SH-SY5Y (cell line): ENCODE measurements around the gene ZSCAN21.
A peak's percentile ranks its signal among the peaks of the same experiment; 100 is the strongest.

Experiments
- GATA2 ChIP-seq: IDR thresholded peaks from 2 replicates; pipeline ENCODE4 v1.6.1; 2011; ENCODE audit warnings: mild to moderate bottlenecking, low read depth, low read length
- GATA3 ChIP-seq: IDR thresholded peaks from 2 replicates; pipeline ENCODE4 v1.6.1; 2011; ENCODE audit warnings: low read depth, mild to moderate bottlenecking, low read length, moderate library complexity

Gene ZSCAN21

DNA sequence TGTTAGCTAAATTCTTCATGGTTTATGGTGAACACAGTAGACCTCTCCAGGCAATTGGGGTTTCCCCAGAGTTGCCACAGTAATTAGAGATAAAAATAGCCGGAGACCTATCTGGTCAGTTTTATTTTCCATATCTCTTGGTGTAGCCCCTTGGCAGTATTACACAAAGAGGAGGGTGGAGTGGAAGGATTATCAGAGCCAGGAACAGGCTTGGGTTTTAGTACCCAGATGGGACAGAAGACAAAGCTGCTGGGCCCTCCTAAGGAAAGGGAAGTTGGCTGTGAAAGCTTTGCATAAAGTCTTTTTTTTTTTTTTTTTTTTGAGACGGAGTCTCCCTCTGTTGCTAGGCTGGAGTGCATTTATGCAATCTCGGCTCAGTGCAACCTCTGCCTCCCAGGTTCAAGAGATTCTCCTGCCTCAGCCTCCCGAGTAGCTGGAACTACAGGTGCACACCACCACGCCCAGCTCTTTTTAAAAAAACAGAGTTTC lies 9.7 kb downstream of the ZSCAN21 start:
- TF ChIP-seq GATA3 (no peak), GATA2 (no peak)

DNA sequence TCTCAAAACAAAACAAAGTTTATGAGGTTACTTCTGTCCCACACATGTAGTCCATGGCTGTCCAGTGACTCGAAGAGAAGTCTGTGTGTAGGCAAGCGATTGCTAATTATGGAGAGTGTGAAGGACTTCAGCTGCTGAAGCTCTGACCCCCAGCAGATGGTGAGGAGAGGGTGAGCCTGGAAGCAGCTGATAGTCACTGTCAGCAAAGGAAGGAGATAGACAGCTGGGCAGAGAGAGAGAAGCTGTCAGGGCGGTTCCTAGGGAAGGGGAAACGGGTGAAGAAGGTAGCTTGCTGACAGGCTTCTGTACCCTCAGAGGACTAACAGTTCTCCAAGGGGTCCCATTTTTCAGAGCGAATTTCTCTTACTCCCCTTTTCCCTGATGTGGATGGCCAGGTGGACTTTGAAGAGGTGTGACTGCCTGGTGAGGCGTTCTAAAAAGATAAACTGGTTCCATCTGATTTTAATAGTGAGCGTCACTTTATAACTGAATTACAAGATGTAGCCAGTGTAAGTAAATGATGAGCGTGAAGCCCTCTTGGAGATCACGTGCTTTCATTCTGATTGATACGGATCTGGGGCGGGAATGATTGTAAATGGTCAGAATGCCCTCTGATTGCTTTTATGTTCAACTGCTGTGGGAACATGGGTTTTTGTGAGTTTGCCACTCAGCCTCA lies 12.1 kb downstream of the ZSCAN21 start:
- TF ChIP-seq GATA3: no peak
- no peak for TF ChIP-seq GATA2

DNA sequence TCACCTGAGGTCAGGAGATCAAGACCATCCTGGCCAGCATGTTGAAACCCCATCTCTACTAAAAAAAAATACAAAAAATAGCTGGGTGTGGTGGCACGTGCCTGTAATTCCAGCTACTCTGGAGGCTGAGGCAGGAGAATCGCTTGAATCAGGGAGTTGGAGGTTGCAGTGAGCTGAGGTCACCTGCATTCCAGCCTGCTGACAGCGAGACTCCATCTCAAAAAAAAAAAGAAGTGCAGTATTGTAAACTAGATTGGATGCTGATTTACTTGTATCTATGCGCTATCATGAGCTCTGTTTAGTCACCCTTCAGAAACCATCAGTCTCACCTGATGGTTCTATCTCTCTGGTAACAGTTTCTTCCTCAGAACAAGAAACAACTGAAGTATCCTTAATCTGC lies 13.8 kb downstream of the ZSCAN21 start:
- TF ChIP-seq GATA3: no peak
- TF ChIP-seq GATA2: no peak

DNA sequence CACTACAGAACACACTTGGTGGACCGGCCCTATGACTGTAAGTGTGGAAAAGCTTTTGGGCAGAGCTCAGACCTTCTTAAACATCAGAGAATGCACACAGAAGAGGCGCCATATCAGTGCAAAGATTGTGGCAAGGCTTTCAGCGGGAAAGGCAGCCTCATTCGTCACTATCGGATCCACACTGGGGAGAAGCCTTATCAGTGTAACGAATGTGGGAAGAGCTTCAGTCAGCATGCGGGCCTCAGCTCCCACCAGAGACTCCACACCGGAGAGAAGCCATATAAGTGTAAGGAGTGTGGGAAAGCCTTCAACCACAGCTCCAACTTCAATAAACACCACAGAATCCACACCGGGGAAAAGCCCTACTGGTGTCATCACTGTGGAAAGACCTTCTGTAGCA lies 14.6 kb downstream of the ZSCAN21 start:
- no peak for TF ChIP-seq GATA3
- TF ChIP-seq GATA2: no peak

DNA sequence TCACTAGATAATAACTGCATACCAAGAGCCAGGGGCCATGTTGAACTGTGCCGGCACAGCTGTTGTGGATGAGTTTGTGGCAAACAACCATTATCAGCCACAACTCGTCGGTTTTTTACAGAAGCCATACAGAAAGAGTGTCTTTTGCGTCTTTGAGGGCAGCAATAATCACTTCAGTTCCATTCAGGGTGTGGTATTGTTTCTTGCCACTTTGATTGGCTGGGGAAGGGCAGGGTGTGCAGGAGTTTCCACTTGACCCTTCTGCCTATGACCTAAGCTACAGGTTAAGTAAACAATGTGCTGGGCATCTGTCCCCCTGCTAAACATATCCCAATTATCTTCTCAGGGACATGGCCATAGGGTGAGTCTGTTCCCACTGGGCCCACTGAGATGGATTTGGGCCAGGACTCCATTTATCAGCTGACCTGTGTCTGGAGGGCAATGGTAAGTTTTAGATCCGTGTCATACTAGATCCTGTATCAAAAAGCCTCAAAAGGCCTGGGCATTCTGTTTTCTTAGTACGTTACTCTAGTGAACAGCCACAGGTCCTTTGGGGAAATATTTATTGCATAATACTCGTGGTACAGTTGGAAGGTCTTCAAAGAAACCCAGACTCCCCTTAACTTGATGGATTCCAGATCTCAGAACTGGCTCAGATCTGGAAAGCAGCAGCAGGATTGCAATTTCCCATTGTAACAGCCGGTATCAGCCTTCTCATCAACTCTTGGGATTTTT lies 16.0 kb downstream of the ZSCAN21 start:
- TF ChIP-seq GATA3 (no peak), GATA2 (peak; percentile 63; the same call in 1 of the 2 replicates)

DNA sequence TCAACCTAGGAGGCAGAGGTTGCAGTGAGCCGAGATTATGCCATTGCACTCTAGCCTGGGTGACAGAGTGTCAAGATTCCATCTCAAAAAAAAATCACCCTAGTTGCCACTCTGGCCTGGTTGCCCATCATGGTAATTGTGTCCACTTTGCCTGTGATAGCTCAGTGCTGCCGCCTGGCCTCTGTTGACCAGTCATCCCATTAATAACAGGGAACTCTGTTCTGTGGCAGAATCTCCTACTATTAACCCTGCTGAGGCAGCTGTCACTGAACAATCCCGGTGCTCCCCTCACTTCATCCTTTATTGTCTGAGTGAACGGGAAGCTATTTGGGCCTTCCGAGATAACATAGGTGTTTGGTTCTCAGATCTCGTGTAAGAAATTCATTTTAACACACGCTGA lies 17.4 kb downstream of the ZSCAN21 start:
- TF ChIP-seq GATA3: no peak
- TF ChIP-seq GATA2: no peak

DNA sequence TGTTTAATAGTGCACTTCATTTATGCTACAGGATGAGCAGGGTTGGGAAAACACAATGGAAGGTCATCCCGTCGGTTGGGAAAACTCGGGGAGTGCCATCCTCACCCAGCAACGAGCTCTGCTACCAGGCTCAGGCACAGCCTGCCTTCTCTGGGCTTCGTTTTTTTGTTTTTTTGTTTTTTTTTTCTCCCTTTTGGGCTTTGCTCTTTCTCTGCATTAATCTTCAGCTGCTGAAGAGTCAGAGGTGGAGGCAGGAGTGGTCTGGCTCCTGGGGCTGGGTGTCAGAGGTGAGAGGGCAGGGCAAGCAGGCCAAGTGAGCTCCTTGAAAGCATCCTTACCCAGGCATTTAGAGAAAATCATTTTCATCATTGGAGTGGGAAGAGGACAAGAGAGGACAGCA lies 20.4 kb downstream of the ZSCAN21 start:
- TF ChIP-seq GATA2: no peak
- TF ChIP-seq GATA3: no peak

DNA sequence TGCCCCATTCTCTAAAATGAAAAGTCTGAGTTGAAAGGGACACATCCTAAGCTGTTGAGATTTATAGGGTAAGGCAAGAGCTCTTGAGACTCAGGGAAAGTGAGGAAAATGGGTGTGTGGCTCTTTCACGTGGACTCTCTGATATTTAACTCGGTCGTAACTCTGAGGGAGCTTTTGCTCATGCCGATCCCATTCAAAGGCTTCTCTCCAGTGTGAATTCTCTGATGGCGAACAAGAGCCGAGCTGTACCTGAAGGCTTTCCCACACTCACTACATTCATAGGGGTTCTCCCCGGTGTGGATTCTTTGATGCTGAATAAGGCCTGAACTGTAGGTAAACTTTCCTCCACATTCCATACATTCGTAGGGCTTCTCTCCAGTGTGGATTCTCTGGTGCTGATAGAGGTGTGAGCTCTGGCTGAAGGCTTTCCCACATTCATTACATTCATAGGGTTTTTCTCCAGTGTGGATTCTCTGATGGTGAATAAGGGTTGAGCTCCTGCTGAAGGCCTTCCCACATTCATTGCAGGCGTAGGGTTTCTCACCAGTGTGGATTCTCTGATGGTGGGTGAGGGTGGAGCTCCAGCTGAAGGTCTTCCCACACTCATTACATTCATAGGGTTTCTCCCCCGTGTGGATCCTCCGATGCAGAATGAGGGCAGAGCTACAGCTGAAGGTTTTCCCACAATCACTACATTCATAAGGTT lies 21.6 kb downstream of the ZSCAN21 start:
- no peak for TF ChIP-seq GATA3
- no peak for TF ChIP-seq GATA2

DNA sequence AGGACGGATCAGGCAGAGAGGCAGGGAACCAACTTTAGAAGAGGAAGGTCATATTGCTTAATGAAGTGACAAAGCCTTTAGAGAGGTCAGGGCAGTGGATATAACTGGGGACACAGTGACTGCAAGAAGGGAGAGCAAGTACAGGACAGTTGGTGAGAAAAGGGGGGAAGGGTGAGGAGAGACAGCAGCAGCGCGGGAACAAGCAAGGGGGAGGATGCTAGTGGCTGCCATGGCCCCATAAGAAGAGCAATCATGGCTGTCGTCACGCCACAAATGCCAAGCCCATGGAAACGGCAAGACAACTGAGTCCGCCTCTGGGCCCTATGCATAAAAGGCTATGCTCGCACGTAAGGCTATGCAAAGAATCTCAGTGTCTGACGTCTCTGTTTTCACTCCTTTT lies 22.9 kb downstream of the ZSCAN21 start:
- TF ChIP-seq GATA2: no peak
- TF ChIP-seq GATA3: no peak

DNA sequence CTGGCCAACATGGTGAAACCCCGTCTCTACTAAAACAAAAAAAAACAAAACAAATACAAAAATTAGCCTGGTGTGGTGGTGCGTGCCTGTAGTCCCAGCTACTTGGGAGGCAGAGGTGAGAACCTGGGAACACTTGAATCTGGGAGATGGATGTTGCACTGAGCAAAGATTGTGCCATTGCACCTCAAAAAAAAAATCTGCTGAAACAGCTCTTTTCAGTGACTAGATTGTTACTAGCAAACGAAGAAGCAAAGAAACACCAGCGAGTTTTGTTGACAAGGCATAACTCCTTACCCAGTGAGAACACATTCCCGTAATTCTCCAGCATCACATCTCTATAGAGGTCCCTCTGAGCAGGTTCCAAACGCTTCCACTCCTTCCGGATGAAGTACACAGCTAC lies 25.3 kb downstream of the ZSCAN21 start:
- TF ChIP-seq GATA3 (no peak), GATA2 (no peak)

DNA sequence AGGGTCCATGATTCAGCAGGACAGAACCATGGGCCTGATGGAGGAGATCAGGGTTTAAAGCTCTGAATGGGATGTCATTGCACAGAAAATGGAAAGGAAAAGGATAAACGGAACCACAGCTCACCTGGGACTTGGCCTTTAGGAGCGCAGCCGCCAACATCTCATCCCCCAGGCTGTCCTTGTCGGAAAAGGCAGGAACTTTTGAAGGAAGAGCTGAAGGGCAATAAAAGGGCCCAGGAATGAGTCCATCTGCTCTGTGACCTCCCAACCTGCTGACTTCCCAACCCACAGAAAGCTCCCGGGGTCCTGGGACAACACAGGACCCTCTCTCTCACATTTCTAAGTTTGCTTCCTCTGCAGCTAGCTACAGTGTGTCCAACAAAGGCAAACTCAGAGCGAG lies 25.8 kb downstream of the ZSCAN21 start:
- no peak for TF ChIP-seq GATA2
- TF ChIP-seq GATA3: no peak

DNA sequence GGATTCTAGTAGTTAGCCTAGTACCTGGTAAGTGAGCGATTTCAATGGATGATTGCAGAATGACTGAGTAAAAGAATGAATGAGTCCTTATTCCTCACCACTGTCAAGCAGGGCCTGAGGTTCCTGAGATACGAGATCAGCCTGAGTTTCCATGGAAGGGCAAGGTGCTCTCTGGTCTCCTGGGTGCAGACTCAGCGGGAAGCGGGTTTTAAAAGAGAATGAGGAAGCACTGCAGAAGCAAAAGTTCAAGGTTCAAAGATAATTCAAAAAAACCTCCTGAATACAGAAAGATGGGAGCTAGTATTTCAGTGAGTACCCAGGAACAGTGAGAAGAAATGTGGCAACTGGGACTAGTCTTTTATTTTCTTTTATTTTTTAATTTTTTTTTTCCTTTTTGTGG lies 27.6 kb downstream of the ZSCAN21 start:
- TF ChIP-seq GATA3: no peak
- no peak for TF ChIP-seq GATA2

DNA sequence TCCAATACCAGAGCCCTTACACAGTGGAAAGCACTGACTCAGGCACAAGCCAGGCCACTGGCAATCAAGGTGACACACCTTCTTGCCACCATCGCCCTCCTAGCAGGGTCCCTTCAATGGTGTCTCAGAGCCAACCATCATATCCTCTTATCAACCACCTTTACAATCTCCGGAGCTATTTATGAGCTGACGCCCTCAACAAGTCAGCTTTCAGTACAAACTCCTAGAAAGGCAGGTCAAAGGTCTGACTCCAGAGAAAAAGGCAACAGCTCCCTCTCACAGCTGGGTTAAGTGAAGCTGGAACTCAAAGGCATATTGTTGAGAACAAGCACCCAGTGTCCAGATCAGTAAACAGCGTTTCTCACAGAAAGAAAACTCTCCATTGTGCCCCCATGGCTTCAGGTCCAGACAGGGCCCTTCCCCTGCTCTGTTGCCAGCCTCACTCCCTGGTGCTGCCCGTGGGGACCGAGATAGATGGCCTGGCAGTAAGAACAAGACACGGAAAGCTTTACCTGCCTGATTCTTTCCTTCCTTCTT lies 29.5 kb downstream of the ZSCAN21 start:
- TF ChIP-seq GATA3: no peak
- TF ChIP-seq GATA2: no peak

DNA sequence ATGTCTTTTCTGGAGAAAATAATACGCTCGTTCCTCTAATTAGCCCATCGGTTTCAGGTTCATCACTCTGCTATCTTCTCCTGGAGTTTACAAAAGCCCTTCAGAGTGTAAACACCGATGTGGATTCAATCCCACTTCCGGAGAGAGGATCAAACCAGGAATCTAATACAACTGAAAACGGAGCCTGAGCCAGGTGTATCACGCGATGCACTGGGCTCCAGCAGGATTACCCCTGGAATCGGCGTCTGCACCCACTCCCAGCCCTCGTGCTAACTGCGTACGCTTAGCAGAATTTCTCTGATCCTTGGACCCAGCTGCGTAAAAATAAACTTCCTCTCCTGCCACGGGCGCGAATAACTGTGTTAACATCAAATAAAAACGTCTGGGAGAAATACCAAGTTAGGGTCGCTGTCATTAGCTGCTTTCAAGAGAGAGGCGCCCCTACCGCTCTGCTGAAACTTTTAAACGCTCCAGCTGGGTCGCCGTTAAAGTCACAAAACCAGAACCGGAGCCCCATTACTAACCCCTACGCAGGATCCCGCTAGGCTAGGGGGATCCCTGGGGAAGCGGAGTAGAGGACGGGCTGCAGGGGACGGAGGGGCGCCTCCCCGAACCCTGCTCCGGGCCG lies 31.4 kb downstream of the ZSCAN21 start:
- TF ChIP-seq GATA2 (no peak), GATA3 (no peak)

DNA sequence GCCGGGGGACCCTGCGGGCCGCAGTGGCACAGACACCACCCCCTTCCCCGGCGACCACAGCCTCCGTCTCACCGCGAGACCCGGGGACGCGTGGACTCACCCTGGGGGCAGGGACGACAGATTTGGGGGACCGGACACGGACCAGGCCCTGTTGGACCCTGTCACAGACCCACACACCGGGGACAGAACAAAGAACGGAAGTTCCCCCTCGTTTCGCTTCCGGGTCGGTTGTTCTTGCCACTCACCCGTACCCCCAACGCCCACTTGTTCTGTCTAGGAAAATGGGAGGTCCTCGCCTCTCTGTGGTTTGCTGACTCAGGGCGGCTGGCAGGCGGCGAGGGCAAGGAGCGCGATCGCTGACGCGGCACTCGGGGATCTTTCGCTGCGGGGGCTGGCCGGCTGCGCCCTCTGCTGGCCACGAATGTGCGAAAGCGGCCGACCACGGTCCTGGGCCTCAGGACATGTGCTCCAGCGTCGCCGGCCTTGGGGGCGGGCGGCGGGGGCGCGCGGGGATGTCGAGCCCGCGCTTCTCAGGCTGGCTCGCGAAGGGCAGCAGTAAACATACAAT lies 32.0 kb downstream of the ZSCAN21 start, which contains the start of gene ZNF3:
Gene ZNF3 (minus strand): TSS at position 189 of the 568 bp plus-strand sequence. CDS start 4,366 bp downstream, outside the sequence.
- no peak; the same call in 1 of the 2 replicates for TF ChIP-seq GATA2
- TF ChIP-seq GATA3: no peak

DNA sequence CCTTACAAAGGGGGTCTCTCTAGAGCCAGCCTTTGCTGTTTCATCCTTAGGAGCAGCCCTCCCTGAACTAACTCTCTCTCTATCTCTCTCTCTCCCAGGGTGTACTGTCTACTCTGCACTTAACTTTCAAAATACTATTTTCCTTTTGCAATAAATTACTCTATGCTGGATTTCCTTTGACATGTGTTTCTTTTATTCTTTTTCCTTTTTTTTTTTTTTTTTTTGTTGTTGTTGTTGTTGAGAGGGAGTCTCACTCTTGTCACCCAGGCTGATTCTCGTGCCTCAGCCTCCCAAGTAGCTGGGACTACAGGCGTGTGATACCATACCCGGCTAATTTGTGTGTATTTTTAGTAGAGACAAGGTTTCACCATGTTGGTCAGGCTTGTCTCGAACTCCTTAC lies 33.4 kb downstream of the ZSCAN21 start:
- no peak for TF ChIP-seq GATA2
- no peak for TF ChIP-seq GATA3
